Liver (tissue), 3 donors: Measurements from ENCODE around the gene PSMD6.

ENCODE experiments used
- EGR1 ChIP-seq, 2 donors: IDR thresholded peaks; 2 replicates each; pipeline ENCODE4 v1.6.1; 2016 to 2018; ENCODE audit warnings: antibody characterized with exemption in 2 of 2, low read depth in 2 of 2
- GABPA ChIP-seq, 2 donors: IDR thresholded peaks in 1 of 2; conservative IDR thresholded peaks in 1 of 2; 2 replicates each; pipeline ENCODE4 v1.6.1; 2016; ENCODE audit warnings: antibody characterized with exemption in 2 of 2, mild to moderate bottlenecking in 1 of 2, moderate library complexity in 1 of 2
- JUND ChIP-seq, 2 donors: IDR thresholded peaks; 2 replicates each; pipeline ENCODE4 v1.6.1; 2016; ENCODE audit warnings: antibody characterized with exemption in 2 of 2
- NR2F2 ChIP-seq: IDR thresholded peaks from 2 replicates; pipeline ENCODE4 v1.6.1; 2016; ENCODE audit warnings: antibody characterized with exemption
- RAD21 ChIP-seq, 2 donors: IDR thresholded peaks; 2 replicates each; pipeline ENCODE4 v1.6.1; 2016; ENCODE audit warnings: antibody characterized with exemption in 2 of 2, mild to moderate bottlenecking in 2 of 2
- TAF1 ChIP-seq: conservative IDR thresholded peaks from 2 replicates; pipeline ENCODE4 v1.6.1; 2016; ENCODE audit warnings: antibody characterized with exemption, mild to moderate bottlenecking
- YY1 ChIP-seq: IDR thresholded peaks from 2 replicates; pipeline ENCODE4 v1.6.1; 2016; ENCODE audit warnings: antibody characterized with exemption, mild to moderate bottlenecking
- ZBTB33 ChIP-seq: IDR thresholded peaks from 2 replicates; pipeline ENCODE4 v1.6.1; 2016; ENCODE audit warnings: antibody characterized with exemption
- TF ChIP-seq, protein P1 (sequence below): IDR thresholded peaks from 2 replicates; pipeline ENCODE4 v1.6.1; 2016; ENCODE audit warnings: antibody characterized with exemption, mild to moderate bottlenecking
- TF ChIP-seq, protein P2 (sequence below): fragments of 150-350 bp; IDR thresholded peaks from 2 replicates; pipeline ENCODE4 v1.5.1; 2017; ENCODE audit warnings: improper control_type of control experiment, low read depth, low read length; ENCODE audit not compliant: missing input control
- TF ChIP-seq, protein P3 (sequence below): IDR thresholded peaks from 2 replicates; pipeline ENCODE4 v1.6.1; 2016; ENCODE audit warnings: antibody characterized with exemption
- TF ChIP-seq, protein P4 (sequence below): IDR thresholded peaks from 2 replicates; pipeline ENCODE4 v1.6.1; 2016; ENCODE audit warnings: antibody characterized with exemption
- donor health status: healthy.
- donor health status: healthy.

GRCh38 chr3:64037084-64037483, 13.8 kb upstream of the PSMD6 start:
- TF ChIP-seq TAF1 (no peak), YY1 (no peak), ZBTB33 (no peak), JUND (IDR thresholded peaks at IDR 0.05) (no peak), NR2F2 (no peak), RAD21 (IDR thresholded peaks at IDR 0.05) (no peak), EGR1 (IDR thresholded peaks at IDR 0.05; ENCODE audit: low read depth in 2 of 2) (no peak), GABPA (IDR thresholded peaks at IDR 0.05 in 1 of 2, conservative IDR thresholded peaks at IDR 0.05 in 1 of 2) (no peak)
- TF ChIP-seq, protein P1, sequence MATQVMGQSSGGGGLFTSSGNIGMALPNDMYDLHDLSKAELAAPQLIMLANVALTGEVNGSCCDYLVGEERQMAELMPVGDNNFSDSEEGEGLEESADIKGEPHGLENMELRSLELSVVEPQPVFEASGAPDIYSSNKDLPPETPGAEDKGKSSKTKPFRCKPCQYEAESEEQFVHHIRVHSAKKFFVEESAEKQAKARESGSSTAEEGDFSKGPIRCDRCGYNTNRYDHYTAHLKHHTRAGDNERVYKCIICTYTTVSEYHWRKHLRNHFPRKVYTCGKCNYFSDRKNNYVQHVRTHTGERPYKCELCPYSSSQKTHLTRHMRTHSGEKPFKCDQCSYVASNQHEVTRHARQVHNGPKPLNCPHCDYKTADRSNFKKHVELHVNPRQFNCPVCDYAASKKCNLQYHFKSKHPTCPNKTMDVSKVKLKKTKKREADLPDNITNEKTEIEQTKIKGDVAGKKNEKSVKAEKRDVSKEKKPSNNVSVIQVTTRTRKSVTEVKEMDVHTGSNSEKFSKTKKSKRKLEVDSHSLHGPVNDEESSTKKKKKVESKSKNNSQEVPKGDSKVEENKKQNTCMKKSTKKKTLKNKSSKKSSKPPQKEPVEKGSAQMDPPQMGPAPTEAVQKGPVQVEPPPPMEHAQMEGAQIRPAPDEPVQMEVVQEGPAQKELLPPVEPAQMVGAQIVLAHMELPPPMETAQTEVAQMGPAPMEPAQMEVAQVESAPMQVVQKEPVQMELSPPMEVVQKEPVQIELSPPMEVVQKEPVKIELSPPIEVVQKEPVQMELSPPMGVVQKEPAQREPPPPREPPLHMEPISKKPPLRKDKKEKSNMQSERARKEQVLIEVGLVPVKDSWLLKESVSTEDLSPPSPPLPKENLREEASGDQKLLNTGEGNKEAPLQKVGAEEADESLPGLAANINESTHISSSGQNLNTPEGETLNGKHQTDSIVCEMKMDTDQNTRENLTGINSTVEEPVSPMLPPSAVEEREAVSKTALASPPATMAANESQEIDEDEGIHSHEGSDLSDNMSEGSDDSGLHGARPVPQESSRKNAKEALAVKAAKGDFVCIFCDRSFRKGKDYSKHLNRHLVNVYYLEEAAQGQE, result no peak
- TF ChIP-seq, protein P2, sequence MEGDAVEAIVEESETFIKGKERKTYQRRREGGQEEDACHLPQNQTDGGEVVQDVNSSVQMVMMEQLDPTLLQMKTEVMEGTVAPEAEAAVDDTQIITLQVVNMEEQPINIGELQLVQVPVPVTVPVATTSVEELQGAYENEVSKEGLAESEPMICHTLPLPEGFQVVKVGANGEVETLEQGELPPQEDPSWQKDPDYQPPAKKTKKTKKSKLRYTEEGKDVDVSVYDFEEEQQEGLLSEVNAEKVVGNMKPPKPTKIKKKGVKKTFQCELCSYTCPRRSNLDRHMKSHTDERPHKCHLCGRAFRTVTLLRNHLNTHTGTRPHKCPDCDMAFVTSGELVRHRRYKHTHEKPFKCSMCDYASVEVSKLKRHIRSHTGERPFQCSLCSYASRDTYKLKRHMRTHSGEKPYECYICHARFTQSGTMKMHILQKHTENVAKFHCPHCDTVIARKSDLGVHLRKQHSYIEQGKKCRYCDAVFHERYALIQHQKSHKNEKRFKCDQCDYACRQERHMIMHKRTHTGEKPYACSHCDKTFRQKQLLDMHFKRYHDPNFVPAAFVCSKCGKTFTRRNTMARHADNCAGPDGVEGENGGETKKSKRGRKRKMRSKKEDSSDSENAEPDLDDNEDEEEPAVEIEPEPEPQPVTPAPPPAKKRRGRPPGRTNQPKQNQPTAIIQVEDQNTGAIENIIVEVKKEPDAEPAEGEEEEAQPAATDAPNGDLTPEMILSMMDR, result no peak
- TF ChIP-seq, protein P3, sequence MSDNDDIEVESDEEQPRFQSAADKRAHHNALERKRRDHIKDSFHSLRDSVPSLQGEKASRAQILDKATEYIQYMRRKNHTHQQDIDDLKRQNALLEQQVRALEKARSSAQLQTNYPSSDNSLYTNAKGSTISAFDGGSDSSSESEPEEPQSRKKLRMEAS, result no peak
- TF ChIP-seq, protein P4, sequence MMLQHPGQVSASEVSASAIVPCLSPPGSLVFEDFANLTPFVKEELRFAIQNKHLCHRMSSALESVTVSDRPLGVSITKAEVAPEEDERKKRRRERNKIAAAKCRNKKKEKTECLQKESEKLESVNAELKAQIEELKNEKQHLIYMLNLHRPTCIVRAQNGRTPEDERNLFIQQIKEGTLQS, result no peak
